Skeletal muscle tissue (tissue), 4 donors: ENCODE results near the gene PTPRG. TPM values are rescaled to one million over a fixed set of nuclear protein-coding genes. Genes with fewer than 3 reads are reported as not detected.

Experiments used
- H3K27ac ChIP-seq: one replicate; pipeline ENCODE4 v1.7.0; 2013; ENCODE audit warnings: mild to moderate bottlenecking, low read depth, low read length, inconsistent platforms
- H3K27me3 ChIP-seq, 3 donors: one replicate each; pipeline ENCODE4 v1.7.0; 2013; ENCODE audit warnings: low read length in 3 of 3; ENCODE audit not compliant: control insufficient read depth in 3 of 3, insufficient read depth in 3 of 3
- H3K36me3 ChIP-seq, 3 donors: one replicate each; pipeline ENCODE4 v1.7.0; 2013; ENCODE audit warnings: low read length in 3 of 3; ENCODE audit not compliant: control insufficient read depth in 3 of 3, insufficient read depth in 3 of 3
- H3K4me1 ChIP-seq, 3 donors: one replicate each; pipeline ENCODE4 v1.7.0; 2013; ENCODE audit warnings: low read length in 3 of 3, mild to moderate bottlenecking in 3 of 3; ENCODE audit not compliant: control insufficient read depth in 3 of 3, insufficient read depth in 3 of 3
- H3K4me3 ChIP-seq, 3 donors: one replicate each; pipeline ENCODE4 v1.7.0; 2013; ENCODE audit warnings: low read length in 3 of 3
- H3K9ac ChIP-seq, 3 donors: one replicate each; pipeline ENCODE4 v1.7.0; 2013; ENCODE audit warnings: low read length in 3 of 3, mild to moderate bottlenecking in 3 of 3, moderate library complexity in 2 of 3, low read depth in 1 of 3
- H3K9me3 ChIP-seq, 3 donors: one replicate each; pipeline ENCODE4 v1.7.0; 2013; ENCODE audit warnings: low read length in 3 of 3; ENCODE audit not compliant: control insufficient read depth in 3 of 3
- total RNA-seq: library from RNA; depleted of rRNA; stranded (reverse); fragments of >200 nt; gene quantifications from one replicate; pipeline ENCODE4 v1.2.3, GENCODE V29; 2014
- donor health status: Osteomylitis.

Gene PTPRG
- total RNA-seq, 1 donor from 2014 or later: 48.5 TPM

GRCh38 chr3:61625429-61625828, 64.1 kb downstream of the PTPRG start:
- no peaks in the 10 kb centered on the region for H3K27me3 ChIP-seq
- no peaks in the 10 kb centered on the region for H3K9me3 ChIP-seq
- H3K4me1 ChIP-seq: peaks cover 0 to 4% (median 3%) of the 10 kb centered on the region in 3 donors
- H3K27ac ChIP-seq: no peak overlapping the region
- no peak overlapping the region for H3K9ac ChIP-seq
- H3K4me3 ChIP-seq: no peak overlapping the region
- H3K36me3 ChIP-seq: no peaks in the 10 kb centered on the region

- Histone ChIP-seq H3K9me3 (no peaks in the 10 kb centered on the region), H3K4me1 (peaks cover 0 to 4% (median 3%) of the 10 kb centered on the region in 3 donors), H3K27me3 (no peaks in the 10 kb centered on the region), H3K36me3 (no peaks in the 10 kb centered on the region), H3K4me3 (no peak overlapping the region), H3K9ac (no peak overlapping the region), H3K27ac (no peak overlapping the region)
Measured at GRCh38 chr3:61626484-61626883, 65.1 kb downstream of the PTPRG start.

- Histone ChIP-seq H3K4me3 (no peak overlapping the region), H3K27ac (no peak overlapping the region), H3K9me3 (peaks cover 0 to 1% (median 0%) of the 10 kb centered on the region in 3 donors), H3K27me3 (no peaks in the 10 kb centered on the region), H3K36me3 (no peaks in the 10 kb centered on the region), H3K4me1 (peaks cover 0 to 4% (median 3%) of the 10 kb centered on the region in 3 donors), H3K9ac (no peak overlapping the region)
Measured at GRCh38 chr3:61627768-61628185, 66.4 kb downstream of the PTPRG start.

GRCh38 chr3:61628636-61629035, 67.3 kb downstream of the PTPRG start:
- H3K27me3 ChIP-seq: no peaks in the 10 kb centered on the region
- H3K27ac ChIP-seq: no peak overlapping the region
- H3K36me3 ChIP-seq: no peaks in the 10 kb centered on the region
- H3K9me3 ChIP-seq: peaks cover 0 to 2% (median 0%) of the 10 kb centered on the region in 3 donors
- no peak overlapping the region for H3K4me3 ChIP-seq
- H3K9ac ChIP-seq: no peak overlapping the region
- peaks cover 0 to 4% (median 3%) of the 10 kb centered on the region in 3 donors for H3K4me1 ChIP-seq

- Histone ChIP-seq H3K9ac (no peak overlapping the region), H3K4me1 (peaks cover 0 to 4% (median 3%) of the 10 kb centered on the region in 3 donors), H3K4me3 (no peak overlapping the region), H3K36me3 (no peaks in the 10 kb centered on the region), H3K27ac (no peak overlapping the region), H3K9me3 (peaks cover 0 to 2% (median 0%) of the 10 kb centered on the region in 3 donors), H3K27me3 (no peaks in the 10 kb centered on the region)
Measured at GRCh38 chr3:61629442-61629841, 68.1 kb downstream of the PTPRG start.

GRCh38 chr3:61631108-61631769, 69.9 kb downstream of the PTPRG start:
- no peak overlapping the region for H3K9ac ChIP-seq
- no peaks in the 10 kb centered on the region for H3K27me3 ChIP-seq
- peaks cover 0 to 2% (median 0%) of the 10 kb centered on the region in 3 donors for H3K9me3 ChIP-seq
- H3K4me3 ChIP-seq: no peak overlapping the region
- H3K36me3 ChIP-seq: no peaks in the 10 kb centered on the region
- H3K4me1 ChIP-seq: peaks cover 0 to 4% (median 3%) of the 10 kb centered on the region in 3 donors
- no peak overlapping the region for H3K27ac ChIP-seq

GRCh38 chr3:61632568-61633175, 71.3 kb downstream of the PTPRG start:
- H3K36me3 ChIP-seq: no peaks in the 10 kb centered on the region
- H3K4me1 ChIP-seq: peaks cover 3 to 9% (median 4%) of the 10 kb centered on the region in 3 donors
- no peak overlapping the region for H3K27ac ChIP-seq
- no peak overlapping the region for H3K9ac ChIP-seq
- H3K9me3 ChIP-seq: peaks cover 0 to 2% (median 0%) of the 10 kb centered on the region in 3 donors
- H3K4me3 ChIP-seq: no peak overlapping the region
- no peaks in the 10 kb centered on the region for H3K27me3 ChIP-seq

- Histone ChIP-seq H3K9ac (no peak overlapping the region), H3K4me1 (peaks cover 4 to 7% (median 4%) of the 10 kb centered on the region in 3 donors), H3K9me3 (peaks cover 0 to 2% (median 0%) of the 10 kb centered on the region in 3 donors), H3K4me3 (no peak overlapping the region), H3K36me3 (no peaks in the 10 kb centered on the region), H3K27me3 (no peaks in the 10 kb centered on the region), H3K27ac (no peak overlapping the region)
Measured at GRCh38 chr3:61634678-61635077, 73.3 kb downstream of the PTPRG start.

- Histone ChIP-seq H3K27ac (peak overlapping the region; percentile 5), H3K36me3 (no peaks in the 10 kb centered on the region), H3K27me3 (no peaks in the 10 kb centered on the region), H3K4me1 (peaks cover 4 to 7% (median 4%) of the 10 kb centered on the region in 3 donors), H3K9ac (peak overlapping the region; percentile 8 to 46 (median 36)), H3K4me3 (peak overlapping the region; percentile 48 to 63 (median 56)), H3K9me3 (peaks cover 0 to 2% (median 0%) of the 10 kb centered on the region in 3 donors)
Measured at GRCh38 chr3:61637088-61638051, 76.0 kb downstream of the PTPRG start.
